HEK293T (cell line): Measurements from ENCODE around the gene SLC25A51.

ENCODE experiments used
- CTBP1 ChIP-seq: fragments of 450-650 bp; IDR thresholded peaks from 2 replicates; pipeline ENCODE4 v1.6.1; 2016; ENCODE audit warnings: borderline replicate concordance
- FOXA1 ChIP-seq: fragments of 450-650 bp; IDR thresholded peaks from 2 replicates; pipeline ENCODE4 v1.6.1; 2016; ENCODE audit warnings: mild to moderate bottlenecking
- FOXK2 ChIP-seq: fragments of 450-650 bp; IDR thresholded peaks from 2 replicates; pipeline ENCODE4 v1.6.1; 2016; ENCODE audit warnings: mild to moderate bottlenecking
- FOXM1 ChIP-seq: fragments of 450-650 bp; IDR thresholded peaks from 2 replicates; pipeline ENCODE4 v1.6.1; 2017; ENCODE audit warnings: mild to moderate bottlenecking, borderline replicate concordance
- HDGF ChIP-seq: fragments of 450-650 bp; IDR thresholded peaks from 2 replicates; pipeline ENCODE4 v1.6.1; 2017; ENCODE audit warnings: antibody characterized with exemption, borderline replicate concordance
- L3MBTL2 ChIP-seq: fragments of 450-650 bp; conservative IDR thresholded peaks from 2 replicates; pipeline ENCODE4 v1.6.1; 2016; ENCODE audit warnings: mild to moderate bottlenecking
- LEF1 ChIP-seq: fragments of 450-650 bp; IDR thresholded peaks from 2 replicates; pipeline ENCODE4 v1.6.1; 2017; ENCODE audit warnings: mild to moderate bottlenecking, borderline replicate concordance
- SP1 ChIP-seq: fragments of 450-650 bp; IDR thresholded peaks from 2 replicates; pipeline ENCODE4 v1.6.1; 2017
- TARDBP ChIP-seq: fragments of 450-650 bp; IDR thresholded peaks from 2 replicates; pipeline ENCODE4 v1.6.1; 2016
- ZNF384 ChIP-seq: fragments of 450-650 bp; IDR thresholded peaks from 2 replicates; pipeline ENCODE4 v1.6.1; 2016
- TF ChIP-seq, protein P1 (sequence below): fragments of 450-650 bp; IDR thresholded peaks from 2 replicates; pipeline ENCODE4 v1.6.1; 2016

- TF ChIP-seq L3MBTL2 (no peak), CTBP1 (no peak), FOXA1 (no peak), SP1 (no peak), FOXK2 (no peak), ZNF384 (no peak), HDGF (no peak), TARDBP (no peak), LEF1 (no peak), FOXM1 (no peak)
- TF ChIP-seq, protein P1, sequence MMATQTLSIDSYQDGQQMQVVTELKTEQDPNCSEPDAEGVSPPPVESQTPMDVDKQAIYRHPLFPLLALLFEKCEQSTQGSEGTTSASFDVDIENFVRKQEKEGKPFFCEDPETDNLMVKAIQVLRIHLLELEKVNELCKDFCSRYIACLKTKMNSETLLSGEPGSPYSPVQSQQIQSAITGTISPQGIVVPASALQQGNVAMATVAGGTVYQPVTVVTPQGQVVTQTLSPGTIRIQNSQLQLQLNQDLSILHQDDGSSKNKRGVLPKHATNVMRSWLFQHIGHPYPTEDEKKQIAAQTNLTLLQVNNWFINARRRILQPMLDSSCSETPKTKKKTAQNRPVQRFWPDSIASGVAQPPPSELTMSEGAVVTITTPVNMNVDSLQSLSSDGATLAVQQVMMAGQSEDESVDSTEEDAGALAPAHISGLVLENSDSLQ: no peak
Observed at GRCh38 chr9:37913480-37914153, 9.7 kb upstream of the SLC25A51 start.
